ENCODE results near the gene NHERF1.

DNA sequence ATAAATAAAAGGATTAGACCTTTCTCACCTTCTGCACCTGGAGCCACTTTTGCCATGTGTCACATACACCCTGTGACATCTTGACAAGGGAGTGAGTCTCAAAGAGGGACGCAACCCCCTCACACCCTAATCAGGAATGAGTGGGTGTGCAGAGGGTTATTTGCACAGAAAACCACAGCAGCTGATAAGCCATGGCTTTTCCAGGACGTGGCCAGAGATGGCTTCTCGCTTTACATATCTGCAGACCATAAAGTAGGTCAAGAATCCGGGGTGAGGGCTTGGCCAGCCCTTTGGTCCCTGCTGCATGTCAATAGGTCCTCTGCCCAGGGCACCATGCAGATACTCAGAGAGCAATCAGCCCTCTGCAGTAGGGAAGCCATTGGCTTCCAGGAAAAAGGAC is 33.3 kb upstream of the NHERF1 start:
- TF ChIP-seq, protein P1, sequence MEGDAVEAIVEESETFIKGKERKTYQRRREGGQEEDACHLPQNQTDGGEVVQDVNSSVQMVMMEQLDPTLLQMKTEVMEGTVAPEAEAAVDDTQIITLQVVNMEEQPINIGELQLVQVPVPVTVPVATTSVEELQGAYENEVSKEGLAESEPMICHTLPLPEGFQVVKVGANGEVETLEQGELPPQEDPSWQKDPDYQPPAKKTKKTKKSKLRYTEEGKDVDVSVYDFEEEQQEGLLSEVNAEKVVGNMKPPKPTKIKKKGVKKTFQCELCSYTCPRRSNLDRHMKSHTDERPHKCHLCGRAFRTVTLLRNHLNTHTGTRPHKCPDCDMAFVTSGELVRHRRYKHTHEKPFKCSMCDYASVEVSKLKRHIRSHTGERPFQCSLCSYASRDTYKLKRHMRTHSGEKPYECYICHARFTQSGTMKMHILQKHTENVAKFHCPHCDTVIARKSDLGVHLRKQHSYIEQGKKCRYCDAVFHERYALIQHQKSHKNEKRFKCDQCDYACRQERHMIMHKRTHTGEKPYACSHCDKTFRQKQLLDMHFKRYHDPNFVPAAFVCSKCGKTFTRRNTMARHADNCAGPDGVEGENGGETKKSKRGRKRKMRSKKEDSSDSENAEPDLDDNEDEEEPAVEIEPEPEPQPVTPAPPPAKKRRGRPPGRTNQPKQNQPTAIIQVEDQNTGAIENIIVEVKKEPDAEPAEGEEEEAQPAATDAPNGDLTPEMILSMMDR (IDR thresholded peaks at IDR 0.05) = no peak
- TF ChIP-seq POLR2A (IDR thresholded peaks at IDR 0.05) = no peak
- TF ChIP-seq POLR2AphosphoS5 (IDR thresholded peaks at IDR 0.05) = no peak

Data from suprapubic skin (tissue), 4 donors.